HEK293 (cell line): Measurements from ENCODE around the gene STOX2.

Source experiments
- CTCF ChIA-PET: fragments of 350-600 bp; formaldehyde crosslinking; extraction: SDS; loops from one replicate; lab custom pipeline; 2021; ENCODE audit warnings: antibody characterized with exemption; lab: Yijun Ruan, JAX
- POLR2A ChIA-PET: fragments of 300-600 bp; formaldehyde crosslinking; extraction: SDS; loops from one replicate; lab custom pipeline; 2020; ENCODE audit warnings: antibody characterized with exemption, inconsistent platforms; lab: Yijun Ruan, JAX
- H3K27ac ChIP-seq: fragments of 200-500 bp; sonication (Bioruptor generic); 2 replicates; pipeline ENCODE4 v1.5.1; 2014; ENCODE audit warnings: low read depth, low read length, control low read depth, inconsistent platforms; ENCODE audit errors: extremely low read depth
- H3K36me3 ChIP-seq, 2 experiments: fragments of 200-500 bp in 1 of 2; sonication (Bioruptor generic) in 1 of 2; 1 replicate in 1 of 2; 2 replicates in 1 of 2; pipeline ENCODE4 v1.5.1; 2014 to 2017; ENCODE audit warnings: inconsistent platforms in 2 of 2, low read length in 2 of 2; ENCODE audit not compliant: control insufficient read depth in 2 of 2, insufficient read depth in 1 of 2
- H3K4me1 ChIP-seq: fragments of 200-500 bp; sonication (Bioruptor generic); 2 replicates; pipeline ENCODE4 v1.5.1; 2014; ENCODE audit warnings: mild to moderate bottlenecking, low read length, inconsistent platforms; ENCODE audit not compliant: control insufficient read depth, insufficient read depth
- H3K4me3 ChIP-seq: 2 replicates; pipeline ENCODE4 v1.5.1; 2011; ENCODE audit warnings: low read depth, mild to moderate bottlenecking, control low read depth, low read length, moderate library complexity
- H3K9me3 ChIP-seq: fragments of 200-500 bp; sonication (Bioruptor generic); 2 replicates; pipeline ENCODE4 v1.5.1; 2014; ENCODE audit warnings: low read depth, low read length, inconsistent platforms; ENCODE audit not compliant: control insufficient read depth, insufficient read depth
- HOXA7 ChIP-seq: sonication (generic); formaldehyde crosslinking; IDR thresholded peaks from 2 replicates; pipeline ENCODE4 v1.8.1; 2022; ENCODE audit warnings: missing genetic modification reagents, borderline replicate concordance
- HOXD13 ChIP-seq: sonication (generic); formaldehyde crosslinking; IDR thresholded peaks from 2 replicates; pipeline ENCODE4 v1.8.0; 2022; ENCODE audit warnings: missing genetic modification reagents, borderline replicate concordance
- SETDB1 ChIP-seq: IDR thresholded peaks from one replicate; pipeline ENCODE4 v1.6.1; 2017; ENCODE audit warnings: mild to moderate bottlenecking, low read length, moderate library complexity, mixed read lengths; ENCODE audit not compliant: insufficient read length
- YY1 ChIP-seq: fragments of 450-650 bp; formaldehyde crosslinking; IDR thresholded peaks from 2 replicates; pipeline ENCODE4 v1.5.1; 2018; ENCODE audit warnings: missing biosample characterization, missing genetic modification characterization
- ZFP41 ChIP-seq: fragments of 450-650 bp; formaldehyde crosslinking; IDR thresholded peaks from 2 replicates; pipeline ENCODE4 v1.5.1; 2016; ENCODE audit warnings: missing biosample characterization, missing genetic modification characterization, borderline replicate concordance
- ZIC2 ChIP-seq: fragments of 450-650 bp; formaldehyde crosslinking; IDR thresholded peaks from 2 replicates; pipeline ENCODE4 v1.5.1; 2016; ENCODE audit warnings: missing biosample characterization, missing genetic modification characterization
- ZNF146 ChIP-seq: fragments of 450-650 bp; formaldehyde crosslinking; IDR thresholded peaks from 2 replicates; pipeline ENCODE4 v1.5.1; 2016; ENCODE audit warnings: missing biosample characterization, missing genetic modification characterization
- ZNF274 ChIP-seq, 2 experiments: fragments of 200-500 bp in 1 of 2; fragments of 450-650 bp in 1 of 2; sonication (Bioruptor generic) in 1 of 2; formaldehyde crosslinking in 1 of 2; IDR thresholded peaks; 2 replicates each; pipeline versions ENCODE4 v1.5.1 to v1.6.1; 2014 to 2016; ENCODE audit warnings: borderline replicate concordance in 1 of 2, inconsistent platforms in 1 of 2, low read length in 1 of 2, missing biosample characterization in 1 of 2, missing genetic modification characterization in 1 of 2
- ZNF423 ChIP-seq: fragments of 450-650 bp; formaldehyde crosslinking; IDR thresholded peaks from 2 replicates; pipeline ENCODE4 v1.5.1; 2016; ENCODE audit warnings: missing biosample characterization, missing genetic modification characterization
- ZNF585B ChIP-seq: fragments of 450-650 bp; formaldehyde crosslinking; IDR thresholded peaks from 2 replicates; pipeline ENCODE4 v1.5.1; 2016; ENCODE audit warnings: missing biosample characterization, missing genetic modification characterization
- ZNF791 ChIP-seq: fragments of 450-650 bp; formaldehyde crosslinking; IDR thresholded peaks from 2 replicates; pipeline ENCODE4 v1.5.1; 2016; ENCODE audit warnings: missing biosample characterization, missing genetic modification characterization
- TF ChIP-seq, protein P1 (sequence below): fragments of 450-650 bp; formaldehyde crosslinking; IDR thresholded peaks from 2 replicates; pipeline ENCODE4 v1.5.1; 2016; ENCODE audit warnings: missing biosample characterization, missing genetic modification characterization, low read depth
- TF ChIP-seq, protein P2 (sequence below): fragments of 450-650 bp; formaldehyde crosslinking; IDR thresholded peaks from 2 replicates; pipeline ENCODE4 v1.5.1; 2016; ENCODE audit warnings: missing biosample characterization, missing genetic modification characterization
- TF ChIP-seq, protein P3 (sequence below): fragments of 450-650 bp; formaldehyde crosslinking; IDR thresholded peaks from 2 replicates; pipeline ENCODE4 v1.5.1; 2017; ENCODE audit warnings: missing biosample characterization, missing genetic modification characterization
- TF ChIP-seq, protein P4 (sequence below): fragments of 450-650 bp; formaldehyde crosslinking; IDR thresholded peaks from 2 replicates; pipeline ENCODE4 v1.5.1; 2016; ENCODE audit warnings: missing biosample characterization, missing genetic modification characterization

STOX2 gene

DNA sequence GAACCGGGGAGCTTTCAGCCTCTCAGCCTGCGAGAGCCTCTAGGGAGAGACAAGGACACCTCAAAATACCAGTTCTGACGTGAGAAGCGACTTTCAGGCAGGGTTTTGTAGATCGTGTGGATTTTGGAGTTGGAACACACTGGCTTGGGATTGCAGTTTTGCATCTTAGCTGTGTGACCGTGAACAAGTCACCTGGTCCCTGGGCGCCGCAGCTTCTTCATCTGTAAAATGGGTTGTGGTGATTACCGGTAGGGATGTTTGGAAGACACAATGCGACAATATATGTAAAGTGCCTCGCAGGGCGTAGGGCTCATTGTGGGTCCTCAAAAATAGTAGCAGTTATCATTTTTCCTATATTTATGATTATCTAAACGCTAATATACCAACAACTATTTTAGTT is 43.7 kb upstream of the STOX2 start:
- Histone ChIP-seq H3K4me1 (no peaks in the 10 kb centered on the region), H3K36me3 (no peaks in the 10 kb centered on the region), H3K9me3 (no peaks in the 10 kb centered on the region), H3K27ac (no peak overlapping the region), H3K4me3 (no peak overlapping the region)
- ChIA-PET POLR2A (no interaction called here), CTCF (no interaction called here)
- TF ChIP-seq ZIC2 (no peak), ZNF146 (tag by site-specific recombination) (no peak), YY1 (tag by site-specific recombination) (no peak), ZNF791 (tag by site-specific recombination) (no peak)
- TF ChIP-seq, protein P1, sequence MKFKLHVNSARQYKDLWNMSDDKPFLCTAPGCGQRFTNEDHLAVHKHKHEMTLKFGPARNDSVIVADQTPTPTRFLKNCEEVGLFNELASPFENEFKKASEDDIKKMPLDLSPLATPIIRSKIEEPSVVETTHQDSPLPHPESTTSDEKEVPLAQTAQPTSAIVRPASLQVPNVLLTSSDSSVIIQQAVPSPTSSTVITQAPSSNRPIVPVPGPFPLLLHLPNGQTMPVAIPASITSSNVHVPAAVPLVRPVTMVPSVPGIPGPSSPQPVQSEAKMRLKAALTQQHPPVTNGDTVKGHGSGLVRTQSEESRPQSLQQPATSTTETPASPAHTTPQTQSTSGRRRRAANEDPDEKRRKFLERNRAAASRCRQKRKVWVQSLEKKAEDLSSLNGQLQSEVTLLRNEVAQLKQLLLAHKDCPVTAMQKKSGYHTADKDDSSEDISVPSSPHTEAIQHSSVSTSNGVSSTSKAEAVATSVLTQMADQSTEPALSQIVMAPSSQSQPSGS (tag by site-specific recombination), result no peak

DNA sequence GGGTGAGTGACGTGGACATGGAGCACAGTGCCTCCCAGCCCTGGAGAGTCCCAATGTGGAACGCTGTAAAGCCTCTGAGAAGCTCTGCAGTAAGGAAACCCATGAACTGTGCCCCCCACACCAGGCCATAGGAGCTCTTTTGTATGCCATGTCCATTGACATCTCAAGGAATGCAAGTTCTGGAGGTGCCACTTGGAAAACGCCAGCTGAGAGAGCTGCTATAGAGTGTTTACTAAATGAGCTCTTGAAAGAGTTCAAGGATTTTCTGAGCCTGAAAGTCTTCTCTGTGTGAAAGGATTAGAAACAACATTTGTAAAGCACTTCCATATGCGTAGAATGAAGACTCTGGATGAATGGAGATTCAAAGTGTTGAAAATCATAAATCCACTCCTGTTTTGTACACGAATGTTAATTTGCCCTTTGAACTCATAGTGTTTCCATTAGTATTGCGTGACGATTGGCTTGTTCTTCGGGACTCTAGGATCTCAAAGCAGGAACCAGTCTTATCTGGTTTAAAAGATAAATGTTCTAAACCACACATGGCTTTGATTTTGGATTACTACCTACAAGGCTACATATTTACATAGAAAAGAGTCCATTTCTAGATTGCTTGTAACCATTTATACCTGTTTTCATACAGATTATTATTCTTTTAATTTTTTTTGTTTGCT is 41.8 kb upstream of the STOX2 start:
- CTCF ChIA-PET, result interaction anchor here (0.7 to 0.9 kb wide), 2 partner anchors 52 to 301 kb away, joined by 3 to 5 read pairs; no protein-coding TSS in a partner anchor
- TF ChIP-seq ZNF585B (tag by site-specific recombination), result no peak
- TF ChIP-seq, protein P2, sequence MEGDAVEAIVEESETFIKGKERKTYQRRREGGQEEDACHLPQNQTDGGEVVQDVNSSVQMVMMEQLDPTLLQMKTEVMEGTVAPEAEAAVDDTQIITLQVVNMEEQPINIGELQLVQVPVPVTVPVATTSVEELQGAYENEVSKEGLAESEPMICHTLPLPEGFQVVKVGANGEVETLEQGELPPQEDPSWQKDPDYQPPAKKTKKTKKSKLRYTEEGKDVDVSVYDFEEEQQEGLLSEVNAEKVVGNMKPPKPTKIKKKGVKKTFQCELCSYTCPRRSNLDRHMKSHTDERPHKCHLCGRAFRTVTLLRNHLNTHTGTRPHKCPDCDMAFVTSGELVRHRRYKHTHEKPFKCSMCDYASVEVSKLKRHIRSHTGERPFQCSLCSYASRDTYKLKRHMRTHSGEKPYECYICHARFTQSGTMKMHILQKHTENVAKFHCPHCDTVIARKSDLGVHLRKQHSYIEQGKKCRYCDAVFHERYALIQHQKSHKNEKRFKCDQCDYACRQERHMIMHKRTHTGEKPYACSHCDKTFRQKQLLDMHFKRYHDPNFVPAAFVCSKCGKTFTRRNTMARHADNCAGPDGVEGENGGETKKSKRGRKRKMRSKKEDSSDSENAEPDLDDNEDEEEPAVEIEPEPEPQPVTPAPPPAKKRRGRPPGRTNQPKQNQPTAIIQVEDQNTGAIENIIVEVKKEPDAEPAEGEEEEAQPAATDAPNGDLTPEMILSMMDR (tag by site-specific recombination), result no peak
- TF ChIP-seq, all 188 proteins: peak for 0
- POLR2A ChIA-PET, result no interaction called here
- Histone ChIP-seq H3K4me1 (no peaks in the 10 kb centered on the region), H3K9me3 (no peaks in the 10 kb centered on the region), H3K27ac (no peak overlapping the region), H3K36me3 (no peaks in the 10 kb centered on the region), H3K4me3 (no peak overlapping the region)

DNA sequence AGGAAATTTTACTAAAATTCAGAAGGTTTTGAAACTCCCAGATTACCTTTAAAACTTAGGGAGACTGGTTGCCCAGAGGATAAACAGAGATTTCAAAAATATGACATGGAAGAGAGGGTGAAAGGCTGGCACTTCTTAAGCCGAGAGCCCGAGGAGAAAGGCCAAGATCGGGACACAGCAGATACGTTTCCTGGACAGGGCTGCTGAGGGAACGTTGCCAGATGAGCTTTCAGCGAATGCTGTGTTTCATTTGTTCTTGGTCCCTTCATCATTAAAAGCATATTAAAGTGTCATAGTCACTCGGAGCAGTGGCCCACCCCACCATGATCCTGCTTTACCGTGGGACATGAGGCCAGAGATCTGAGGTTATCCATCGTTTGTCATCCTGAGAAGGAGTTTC is 37.9 kb upstream of the STOX2 start:
- CTCF ChIA-PET, result no interaction called here
- Histone ChIP-seq H3K4me3 (no peak overlapping the region), H3K9me3 (no peaks in the 10 kb centered on the region), H3K36me3 (no peaks in the 10 kb centered on the region), H3K4me1 (peaks cover 3% of the 10 kb centered on the region; the same call in 1 of the 2 replicates), H3K27ac (no peak overlapping the region)
- TF ChIP-seq SETDB1 (no peak), ZNF274 (IDR thresholded peaks at IDR 0.05; ENCODE audit: low read length) (no peak), ZNF274 (tag by site-specific recombination; IDR thresholded peaks at IDR 0.05; ENCODE audit: borderline replicate concordance) (no peak), HOXD13 (CRISPR knock-in tag) (no peak), HOXA7 (no peak)
- TF ChIP-seq, protein P3, sequence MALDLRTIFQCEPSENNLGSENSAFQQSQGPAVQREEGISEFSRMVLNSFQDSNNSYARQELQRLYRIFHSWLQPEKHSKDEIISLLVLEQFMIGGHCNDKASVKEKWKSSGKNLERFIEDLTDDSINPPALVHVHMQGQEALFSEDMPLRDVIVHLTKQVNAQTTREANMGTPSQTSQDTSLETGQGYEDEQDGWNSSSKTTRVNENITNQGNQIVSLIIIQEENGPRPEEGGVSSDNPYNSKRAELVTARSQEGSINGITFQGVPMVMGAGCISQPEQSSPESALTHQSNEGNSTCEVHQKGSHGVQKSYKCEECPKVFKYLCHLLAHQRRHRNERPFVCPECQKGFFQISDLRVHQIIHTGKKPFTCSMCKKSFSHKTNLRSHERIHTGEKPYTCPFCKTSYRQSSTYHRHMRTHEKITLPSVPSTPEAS (tag by site-specific recombination), result no peak
- POLR2A ChIA-PET, result no interaction called here

DNA sequence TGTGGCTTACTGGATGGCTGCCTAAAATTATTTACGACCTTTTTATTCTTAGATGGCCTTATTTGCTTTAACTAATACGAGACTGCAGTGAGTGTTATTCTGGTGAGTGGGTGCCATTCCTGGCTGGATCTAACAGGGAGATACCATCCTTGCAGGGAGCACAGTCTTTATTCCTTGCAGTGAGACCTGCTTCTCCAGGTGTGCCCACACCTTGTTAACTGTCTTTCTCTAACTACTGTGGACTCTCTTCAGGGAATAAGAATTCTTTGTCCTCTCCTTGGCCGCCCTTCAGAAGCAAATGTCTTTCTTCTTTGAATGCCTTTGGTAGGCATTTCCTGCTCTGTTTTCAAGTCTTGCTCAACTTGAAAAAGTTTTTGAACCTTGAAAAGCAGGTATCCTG is 34.1 kb upstream of the STOX2 start:
- ChIA-PET POLR2A (no interaction called here), CTCF (no interaction called here)
- H3K9me3 ChIP-seq, result no peaks in the 10 kb centered on the region
- H3K27ac ChIP-seq, result no peak overlapping the region
- no peak overlapping the region for H3K4me3 ChIP-seq
- no peak for TF ChIP-seq ZNF423 (tag by site-specific recombination)
- TF ChIP-seq ZFP41 (tag by site-specific recombination), result no peak
- TF ChIP-seq, protein P4, sequence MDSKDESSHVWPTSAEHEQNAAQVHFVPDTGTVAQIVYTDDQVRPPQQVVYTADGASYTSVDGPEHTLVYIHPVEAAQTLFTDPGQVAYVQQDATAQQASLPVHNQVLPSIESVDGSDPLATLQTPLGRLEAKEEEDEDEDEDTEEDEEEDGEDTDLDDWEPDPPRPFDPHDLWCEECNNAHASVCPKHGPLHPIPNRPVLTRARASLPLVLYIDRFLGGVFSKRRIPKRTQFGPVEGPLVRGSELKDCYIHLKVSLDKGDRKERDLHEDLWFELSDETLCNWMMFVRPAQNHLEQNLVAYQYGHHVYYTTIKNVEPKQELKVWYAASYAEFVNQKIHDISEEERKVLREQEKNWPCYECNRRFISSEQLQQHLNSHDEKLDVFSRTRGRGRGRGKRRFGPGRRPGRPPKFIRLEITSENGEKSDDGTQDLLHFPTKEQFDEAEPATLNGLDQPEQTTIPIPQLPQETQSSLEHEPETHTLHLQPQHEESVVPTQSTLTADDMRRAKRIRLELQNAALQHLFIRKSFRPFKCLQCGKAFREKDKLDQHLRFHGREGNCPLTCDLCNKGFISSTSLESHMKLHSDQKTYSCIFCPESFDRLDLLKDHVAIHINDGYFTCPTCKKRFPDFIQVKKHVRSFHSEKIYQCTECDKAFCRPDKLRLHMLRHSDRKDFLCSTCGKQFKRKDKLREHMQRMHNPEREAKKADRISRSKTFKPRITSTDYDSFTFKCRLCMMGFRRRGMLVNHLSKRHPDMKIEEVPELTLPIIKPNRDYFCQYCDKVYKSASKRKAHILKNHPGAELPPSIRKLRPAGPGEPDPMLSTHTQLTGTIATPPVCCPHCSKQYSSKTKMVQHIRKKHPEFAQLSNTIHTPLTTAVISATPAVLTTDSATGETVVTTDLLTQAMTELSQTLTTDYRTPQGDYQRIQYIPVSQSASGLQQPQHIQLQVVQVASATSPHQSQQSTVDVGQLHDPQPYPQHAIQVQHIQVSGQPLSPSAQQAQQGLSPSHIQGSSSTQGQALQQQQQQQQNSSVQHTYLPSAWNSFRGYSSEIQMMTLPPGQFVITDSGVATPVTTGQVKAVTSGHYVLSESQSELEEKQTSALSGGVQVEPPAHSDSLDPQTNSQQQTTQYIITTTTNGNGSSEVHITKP (tag by site-specific recombination), result peak; percentile 62
- H3K4me1 ChIP-seq, result peaks cover 7% of the 10 kb centered on the region
- no peaks in the 10 kb centered on the region for H3K36me3 ChIP-seq
